Stimulated activated CD4-positive, alpha-beta T cell treated with anti-CD3 and anti-CD28 coated beads, Interleukin-15, amount 100 ng/mL, for 48 hours (primary cell): Measurements from ENCODE around the gene SPRR1A.

Experiments used
- DNase-seq, 2 donors: peaks; one replicate each; pipeline ENCODE4 v3.0.0-alpha.2; 2020; ENCODE audit warnings: low read depth in 2 of 2

SPRR1A gene

GRCh38 chr1:152983743-152984142, at the start of gene SPRR1A:
TSS of gene SPRR1A (plus strand) at chr1:152984081. CDS start at chr1:152985231, 1,150 bp downstream.
- no peak for DNase-seq

DNA sequence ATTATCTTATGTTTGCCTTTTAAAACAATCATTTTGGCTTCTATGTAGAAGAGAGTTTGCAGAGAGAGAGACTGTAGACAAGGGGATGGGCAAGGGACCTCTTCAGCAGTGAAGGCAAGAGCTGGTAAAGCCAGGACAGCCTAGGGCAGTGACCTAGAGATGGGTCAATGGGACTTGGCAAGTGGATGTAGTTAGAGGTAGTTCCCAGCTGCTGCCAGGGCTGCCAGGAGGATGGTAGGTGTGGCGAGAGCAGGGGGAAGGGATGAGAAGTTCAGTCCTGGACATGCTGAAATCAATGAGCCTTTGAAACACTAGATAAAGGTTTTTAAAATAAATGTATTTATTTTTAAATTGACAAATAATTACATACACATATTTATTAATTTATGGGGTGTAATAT, 43.3 kb upstream of the SPRR1A start:
- DNase-seq: no peak

GRCh38 chr1:152941037-152941711, 42.7 kb upstream of the SPRR1A start:
- no peak for DNase-seq

GRCh38 chr1:152942161-152942560, 41.7 kb upstream of the SPRR1A start:
- no peak for DNase-seq

- no peak for DNase-seq
Observed at GRCh38 chr1:152946248-152946647, 37.6 kb upstream of the SPRR1A start.

DNA sequence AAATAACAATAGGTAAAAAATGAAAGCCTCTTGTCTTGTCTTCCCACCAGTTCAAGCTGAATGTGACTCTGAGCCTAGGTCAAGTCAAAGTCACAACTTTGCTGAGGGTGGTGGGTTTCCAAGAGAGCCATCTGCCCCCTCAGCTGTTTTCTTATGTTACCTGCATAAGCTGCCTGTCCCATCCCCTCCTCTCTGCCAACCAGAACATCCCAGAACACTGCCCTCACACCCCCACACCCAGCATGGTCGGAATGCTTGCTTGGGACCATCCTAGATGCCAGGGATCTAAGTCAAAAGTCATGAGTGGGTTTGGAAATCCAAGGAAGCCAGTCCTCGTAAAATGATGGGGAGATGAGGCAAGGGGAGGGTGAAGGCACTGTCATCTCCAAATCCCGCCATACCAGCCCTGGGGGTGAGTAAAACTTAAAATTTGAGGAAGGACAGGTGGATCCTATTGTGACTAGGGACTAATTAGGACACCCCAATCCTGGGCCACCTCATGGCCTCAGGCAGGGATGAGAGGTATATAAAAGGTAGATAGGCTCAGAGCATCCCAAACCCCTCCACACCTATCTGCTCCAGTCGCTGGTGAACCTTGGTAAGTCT, 37.1 kb upstream of the SPRR1A start, which contains the start of gene SPRR5:
Gene SPRR5 (plus strand): TSS at position 556 of the 606 bp plus-strand sequence. CDS start 1,349 bp downstream, outside the sequence.
- DNase-seq: no peak

DNA sequence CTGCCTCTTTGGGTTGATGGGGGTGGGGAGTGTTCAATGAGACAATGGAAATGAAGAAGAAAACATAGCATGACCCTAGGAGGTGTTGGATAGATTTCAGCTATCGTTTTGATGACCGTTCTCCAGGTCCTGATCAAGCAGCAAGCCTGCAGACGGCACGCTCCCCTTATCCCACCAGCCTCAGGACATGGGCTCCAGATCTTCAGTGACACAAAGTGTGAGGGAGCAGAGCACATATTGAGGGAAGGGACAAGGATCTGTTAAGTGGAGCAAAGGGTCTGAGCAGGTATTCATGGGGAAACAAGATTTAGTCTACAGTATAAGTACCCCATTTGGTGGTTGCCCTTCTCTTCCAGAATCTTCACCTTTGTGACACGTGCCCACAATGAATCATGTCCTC, 32.2 kb upstream of the SPRR1A start:
- DNase-seq: no peak

GRCh38 chr1:152953761-152954160, 30.1 kb upstream of the SPRR1A start:
- no peak for DNase-seq

- DNase-seq: no peak
Observed at GRCh38 chr1:152954436-152954835, 29.4 kb upstream of the SPRR1A start.

DNA sequence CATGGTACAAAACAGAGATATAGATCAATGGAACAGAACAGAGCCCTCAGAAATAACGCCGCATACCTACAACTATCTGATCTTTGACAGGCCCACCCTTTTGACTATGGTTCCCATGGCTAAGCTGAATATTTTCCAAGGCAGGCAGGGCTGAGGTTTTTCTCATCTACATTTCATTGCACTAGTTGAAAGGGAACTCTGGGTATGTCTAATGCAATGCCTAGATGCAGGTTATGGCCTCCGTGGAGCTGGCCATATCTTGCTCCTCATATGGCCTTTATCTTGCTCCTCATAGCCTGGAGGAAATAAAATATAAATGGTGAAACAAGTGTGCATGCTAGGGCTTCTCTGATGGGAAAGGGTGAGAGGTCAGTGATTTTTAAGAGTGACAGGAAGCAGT, 26.3 kb upstream of the SPRR1A start:
- DNase-seq: no peak

DNA sequence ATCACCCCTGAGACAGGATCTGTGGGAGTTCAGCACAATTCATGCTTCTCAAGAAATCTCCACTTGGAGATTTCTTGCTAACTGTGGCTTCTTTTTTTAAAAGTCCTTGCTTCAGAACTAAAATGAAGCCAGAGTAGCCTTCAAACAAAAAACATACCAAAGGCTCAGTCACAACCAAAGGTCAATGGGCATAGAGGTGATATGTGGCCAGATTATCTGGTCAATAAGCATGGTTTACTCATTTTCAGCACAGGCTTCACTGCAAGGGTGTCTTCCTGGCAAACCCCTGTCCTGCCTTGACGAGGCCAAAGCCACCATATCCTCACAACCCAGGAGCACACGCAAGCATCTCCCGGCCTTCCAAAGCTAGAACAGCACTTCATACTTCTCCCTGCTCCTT, 24.6 kb upstream of the SPRR1A start:
- DNase-seq: no peak

DNA sequence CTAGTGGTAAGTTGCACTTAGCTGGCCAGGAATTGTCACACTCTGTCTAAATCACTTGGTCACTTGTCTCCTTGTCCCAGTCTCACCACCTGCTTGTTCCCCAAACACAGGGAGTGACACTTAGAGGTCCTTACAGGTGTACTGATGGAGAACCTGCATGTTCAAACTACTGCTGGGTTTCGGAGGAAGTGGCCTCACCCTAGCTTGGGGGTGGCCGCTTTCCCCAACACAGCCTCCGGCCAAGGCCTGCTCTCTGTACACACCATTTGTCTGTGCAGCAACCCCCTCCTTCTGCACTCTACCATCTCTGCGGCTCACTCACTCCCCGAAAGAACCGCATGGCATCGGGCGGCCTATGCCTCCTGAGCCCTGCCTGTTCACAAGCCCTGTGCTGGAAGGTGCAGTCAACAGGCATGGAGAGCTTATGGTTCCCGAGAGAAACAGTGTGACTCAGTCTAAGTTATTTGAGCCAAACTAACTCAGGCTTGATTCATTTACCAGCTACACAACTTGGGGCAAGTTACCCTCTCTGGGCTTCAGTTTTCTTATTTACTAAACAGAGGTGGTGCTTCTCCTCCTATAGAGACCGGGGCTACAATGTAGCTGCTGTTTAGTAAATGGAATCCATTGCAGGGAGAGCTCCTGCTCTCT, 24.0 kb upstream of the SPRR1A start:
- no peak for DNase-seq

DNA sequence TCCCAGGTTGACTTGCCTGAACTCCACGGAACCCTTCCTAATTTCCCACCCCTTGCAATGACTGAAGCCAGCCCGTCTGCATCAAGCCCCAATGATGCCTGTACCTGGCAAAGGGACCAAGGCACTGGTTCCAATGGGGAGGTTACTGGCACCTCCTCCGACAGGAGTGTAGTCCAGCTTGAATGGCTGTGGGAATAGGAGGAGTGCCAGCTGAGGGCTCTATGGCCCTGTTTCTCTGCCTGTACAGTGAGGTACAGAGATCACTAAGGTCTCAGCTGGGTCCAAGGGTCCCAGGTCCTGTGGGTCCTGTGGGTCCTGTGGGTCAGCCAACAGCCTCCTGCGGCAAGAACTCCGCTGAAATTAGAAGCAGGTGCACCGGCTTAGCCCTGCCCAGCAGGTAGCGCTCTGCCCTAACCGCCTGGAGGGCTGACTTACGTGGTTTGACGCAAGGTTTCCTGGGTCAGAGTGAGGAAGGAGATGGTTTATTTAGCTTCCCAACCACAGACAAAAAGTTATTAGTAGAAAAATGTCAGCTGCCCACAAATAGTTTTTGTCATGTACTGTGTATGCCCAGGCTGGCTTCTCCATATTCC, 23.3 kb upstream of the SPRR1A start:
- no peak for DNase-seq

DNA sequence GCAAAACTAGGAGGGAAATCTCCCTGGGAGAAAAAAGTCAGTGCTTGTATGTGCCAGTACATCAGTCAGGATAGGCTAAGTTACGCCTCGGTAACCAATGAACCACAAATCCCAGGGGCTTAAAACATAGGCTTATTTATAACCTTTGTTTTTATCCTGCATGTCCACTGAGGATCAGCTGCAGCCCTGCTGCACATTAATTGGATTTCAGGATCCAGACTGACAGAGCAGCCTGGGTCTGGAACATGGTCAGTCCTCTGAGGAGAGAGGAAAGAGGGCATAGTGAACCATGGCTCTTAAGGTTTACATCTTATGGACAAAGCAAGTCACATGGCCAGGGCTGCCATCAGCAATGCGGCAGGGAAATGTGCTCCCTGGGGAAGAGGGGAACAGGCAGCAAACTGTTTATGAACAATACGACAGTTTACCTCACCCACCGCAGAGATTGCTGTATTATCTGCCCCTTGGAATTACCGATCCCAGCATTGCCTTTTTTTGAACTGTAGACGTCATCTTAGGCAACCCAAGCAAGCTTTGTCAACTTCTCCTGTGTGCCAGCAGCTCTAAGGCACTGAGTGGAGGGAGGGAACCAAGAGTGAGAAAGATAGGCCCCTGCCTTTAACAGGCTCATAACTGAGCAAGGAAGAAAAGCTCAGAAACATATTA, 22.5 kb upstream of the SPRR1A start:
- no peak for DNase-seq

DNA sequence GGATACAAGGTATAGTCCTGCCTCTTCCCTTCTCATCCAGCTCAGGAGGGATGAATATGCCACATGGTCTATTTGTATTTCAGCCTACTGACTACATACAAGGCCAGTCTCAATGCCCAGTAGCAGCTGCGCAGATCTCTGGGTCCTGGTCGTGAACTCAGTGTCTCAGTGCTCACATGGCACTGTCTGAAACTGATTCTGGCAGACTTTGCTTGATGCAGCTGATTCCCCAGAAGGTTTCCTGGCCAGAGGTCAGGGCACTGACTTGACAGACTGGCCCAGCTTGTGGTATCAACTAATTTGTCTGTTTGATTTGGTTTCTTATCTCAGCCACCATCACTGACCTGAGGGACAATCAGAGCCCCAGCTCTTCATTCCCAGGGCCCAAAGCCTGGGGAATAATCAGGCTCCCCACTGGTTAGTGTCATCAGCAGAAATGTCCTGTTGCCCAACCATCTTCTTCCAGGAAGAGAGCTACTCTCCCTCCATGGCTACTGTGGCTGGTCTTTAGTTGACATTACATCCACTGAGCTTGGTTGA, 20.9 kb upstream of the SPRR1A start:
- DNase-seq: no peak

DNA sequence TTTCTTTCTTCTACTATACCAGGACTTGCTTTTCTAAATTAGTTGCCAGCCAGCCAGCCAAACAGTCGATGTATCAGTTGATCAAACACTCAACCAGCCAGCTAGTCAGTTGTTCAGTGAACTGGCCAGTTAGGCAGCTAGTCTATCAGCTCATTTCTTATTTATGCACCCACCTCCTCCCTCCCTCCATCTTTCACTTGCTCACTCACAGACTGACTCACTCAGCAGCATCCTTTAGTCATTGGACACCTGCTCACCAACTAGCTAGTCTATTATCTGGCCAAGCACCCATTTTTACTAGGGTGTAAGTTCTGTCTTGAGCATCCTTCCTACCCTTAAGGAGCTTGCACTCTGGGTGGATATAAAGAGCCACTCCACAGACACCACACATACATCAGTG, 19.3 kb upstream of the SPRR1A start:
- no peak for DNase-seq

GRCh38 chr1:152965853-152966252, 18.0 kb upstream of the SPRR1A start:
- DNase-seq: no peak

DNA sequence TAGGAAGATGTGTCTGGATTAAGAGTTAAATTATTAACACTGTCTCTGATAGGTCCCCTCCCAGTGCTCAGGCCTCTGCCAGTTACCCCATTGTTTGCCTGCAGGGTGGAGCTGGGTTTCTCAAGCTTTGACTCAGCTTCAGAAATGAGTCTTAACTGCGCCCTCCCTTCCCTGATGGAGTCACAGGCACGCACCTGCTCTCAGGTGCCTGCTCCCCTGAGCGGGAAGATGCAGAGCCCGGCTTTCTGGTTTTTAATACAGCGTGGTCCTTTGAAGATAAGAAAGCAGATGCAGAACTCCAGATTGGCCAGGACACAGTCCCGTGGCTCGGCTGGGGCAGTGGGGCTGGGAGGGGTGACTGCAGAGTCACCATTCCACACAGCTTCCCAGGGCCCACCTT, 16.7 kb upstream of the SPRR1A start:
- DNase-seq: no peak

GRCh38 chr1:152968248-152968647, 15.6 kb upstream of the SPRR1A start:
- no peak for DNase-seq

- DNase-seq: no peak
Observed at GRCh38 chr1:152969036-152969435, 14.8 kb upstream of the SPRR1A start.

GRCh38 chr1:152970495-152970894, 13.4 kb upstream of the SPRR1A start, which contains the start of gene SPRR4:
TSS of gene SPRR4 (plus strand) at chr1:152970648. CDS start at chr1:152971891, 1,243 bp downstream.
- DNase-seq: no peak
